GM23248 (cell line): ENCODE results near the gene CAMK2D.

ENCODE experiments used
- EZH2 ChIP-seq: fragments of 200-600 bp; sonication (generic); IDR thresholded peaks from 2 replicates; pipeline ENCODE4 v1.6.1; 2018; ENCODE audit warnings: antibody characterized with exemption, mild to moderate bottlenecking; ENCODE audit not compliant: insufficient read depth, poor library complexity, severe bottlenecking
- EZH2phosphoT487 ChIP-seq: fragments of 200-600 bp; sonication (generic); IDR thresholded peaks from 2 replicates; pipeline ENCODE4 v1.6.1; 2018; ENCODE audit warnings: antibody characterized with exemption, moderate library complexity, mild to moderate bottlenecking, low read depth; ENCODE audit not compliant: insufficient read depth

GRCh38 chr4:113528395-113528794, 233.1 kb downstream of the CAMK2D start:
- TF ChIP-seq EZH2 = no peak
- TF ChIP-seq EZH2phosphoT487 = no peak
